Renal cortex interstitium (tissue), 11 donors: ENCODE measurements around the gene UNC45A. TPM values are rescaled to one million over a fixed set of nuclear protein-coding genes. Genes with fewer than 3 reads are reported as not detected.
"Not testable (repeated sequence)": the region's sequence is repeated elsewhere in the genome, so short reads cannot be mapped to it uniquely, and the experiment has no call there.

ENCODE experiments used
- DNase-seq, 11 donors: peaks; one replicate each; pipeline ENCODE4 v3.0.0-alpha.2; 2013; ENCODE audit warnings: low read depth in 9 of 11, low spot score in 4 of 11; ENCODE audit errors: extremely low read depth in 1 of 11
- polyA plus RNA-seq, 3 donors: library from polyadenylated mRNA; unstranded; fragments of 120-200 nt; gene quantifications; one replicate each; pipeline ENCODE4 v1.2.1, GENCODE V29; 2013; ENCODE audit not compliant: insufficient read length in 3 of 3

The UNC45A gene
- polyA plus RNA-seq, 3 donors: 61.1 to 75.0 (median 71.4) TPM

- no peak for DNase-seq
These were observed 33.7 kb upstream of the UNC45A start for GRCh38 chr15:90901175-90902039.

- peak in 6 of 11 donors; percentile 63 to 78 (median 74) for DNase-seq
These were observed 32.8 kb upstream of the UNC45A start for GRCh38 chr15:90902040-90902839.

- DNase-seq: peak in 1 of 11 donors; percentile 42
These were observed 32.0 kb upstream of the UNC45A start, which contains the start of gene MAN2A2 for GRCh38 chr15:90902840-90903732. MAN2A2 (plus strand) TSS chr15:90903302; CDS start chr15:90904208, 906 bp downstream.

- no peak for DNase-seq
These were observed 31.1 kb upstream of the UNC45A start for GRCh38 chr15:90903733-90904536.

- no peak for DNase-seq
These were observed 30.3 kb upstream of the UNC45A start for GRCh38 chr15:90904746-90905145.

- DNase-seq: no peak
These were observed 29.5 kb upstream of the UNC45A start for GRCh38 chr15:90905306-90906180.

GRCh38 chr15:90906181-90906849 is 28.8 kb upstream of the UNC45A start:
- DNase-seq: no peak

GRCh38 chr15:90907051-90907660 is 27.9 kb upstream of the UNC45A start:
- no peak for DNase-seq

- no peak for DNase-seq
These were observed 27.1 kb upstream of the UNC45A start for GRCh38 chr15:90907838-90908507.

GRCh38 chr15:90909449-90909848 is 25.6 kb upstream of the UNC45A start:
- DNase-seq: not testable (repeated sequence)

GRCh38 chr15:90909976-90910375 is 25.1 kb upstream of the UNC45A start:
- DNase-seq: no peak

GRCh38 chr15:90910441-90911301 is 24.4 kb upstream of the UNC45A start:
- no peak for DNase-seq

- no peak for DNase-seq
These were observed 23.8 kb upstream of the UNC45A start for GRCh38 chr15:90911302-90911623.

GRCh38 chr15:90911906-90912769 is 22.9 kb upstream of the UNC45A start:
- no peak for DNase-seq
